HCT116 (cell line): ENCODE data around the gene BAD.

Experiments
- CTCF ChIP-seq, 3 experiments: fragments of 200-600 bp in 1 of 3; sonication (generic) in 1 of 3; IDR thresholded peaks in 2 of 3; conservative IDR thresholded peaks in 1 of 3; 2 replicates each; pipeline ENCODE4 v1.5.1; 2012 to 2017; ENCODE audit warnings: low read depth in 2 of 3, low read length in 2 of 3, antibody characterized with exemption in 1 of 3, borderline replicate concordance in 1 of 3, control low read depth in 1 of 3, mild to moderate bottlenecking in 1 of 3, mixed read lengths in 1 of 3, mixed run types in 1 of 3, moderate library complexity in 1 of 3; ENCODE audit not compliant: insufficient read depth in 1 of 3
- RAD21 ChIP-seq: IDR thresholded peaks from 2 replicates; pipeline ENCODE4 v1.6.1; 2012; ENCODE audit warnings: low read depth, mild to moderate bottlenecking
- YY1 ChIP-seq: IDR thresholded peaks from 2 replicates; pipeline ENCODE4 v1.6.1; 2011; ENCODE audit warnings: low read length, low read depth, moderate library complexity, mild to moderate bottlenecking; ENCODE audit not compliant: insufficient replicate concordance; ENCODE audit errors: extremely low read depth
- ZFX ChIP-seq: fragments of 450-650 bp; IDR thresholded peaks from 2 replicates; pipeline ENCODE4 v1.6.1; 2017
- ZNF274 ChIP-seq: fragments of 200-500 bp; sonication (Bioruptor generic); IDR thresholded peaks from 2 replicates; pipeline ENCODE4 v1.6.1; 2014; ENCODE audit warnings: mild to moderate bottlenecking, low read depth, low read length, inconsistent platforms

- no peak for TF ChIP-seq RAD21
- no peak for TF ChIP-seq CTCF (IDR thresholded peaks at IDR 0.05 in 2 of 3, conservative IDR thresholded peaks at IDR 0.05 in 1 of 3; ENCODE audit: borderline replicate concordance in 1 of 3, insufficient read depth in 1 of 3, low read depth in 2 of 3, low read length in 2 of 3)
- no peak for TF ChIP-seq YY1
- no peak for TF ChIP-seq ZNF274
- TF ChIP-seq ZFX: no peak
Observed at GRCh38 chr11:64333556-64333955, 49.1 kb upstream of the BAD start.
